CD14-positive monocyte (primary cell): ENCODE data around the gene RALB. TPM values are rescaled to one million over a fixed set of nuclear protein-coding genes. Genes with fewer than 3 reads are reported as not detected.

Experiments used
- DNase-seq, 3 donors: peaks; one replicate each; pipeline ENCODE4 v3.0.0-alpha.2; 2011 to 2022
- H2AFZ ChIP-seq: 2 replicates; pipeline ENCODE4 v1.6.0; 2012; ENCODE audit warnings: mild to moderate bottlenecking, low read depth, low read length, inconsistent platforms; ENCODE audit not compliant: insufficient read depth, poor library complexity, severe bottlenecking
- H3K27ac ChIP-seq, 2 donors: 1 replicate in 1 of 2; 2 replicates in 1 of 2; pipeline ENCODE4 v1.5.1; 2012 to 2013; ENCODE audit warnings: low read length in 2 of 2, control low read depth in 1 of 2, inconsistent platforms in 1 of 2, low read depth in 1 of 2, mild to moderate bottlenecking in 1 of 2
- H3K27me3 ChIP-seq, 2 donors: one replicate each; pipeline versions ENCODE4 v1.6.0 to v1.6.1; 2011 to 2013; ENCODE audit warnings: low read length in 2 of 2; ENCODE audit not compliant: control insufficient read depth in 2 of 2, insufficient read depth in 2 of 2
- H3K36me3 ChIP-seq, 2 donors: replicated peaks in 1 of 2; 1 replicate in 1 of 2; 2 replicates in 1 of 2; pipeline versions ENCODE4 v1.5.1 to v1.6.1; 2012 to 2013; ENCODE audit warnings: low read length in 2 of 2, control low read depth in 1 of 2, inconsistent platforms in 1 of 2, mild to moderate bottlenecking in 1 of 2; ENCODE audit not compliant: insufficient read depth in 2 of 2, control insufficient read depth in 1 of 2
- H3K4me1 ChIP-seq, 2 donors: 1 replicate in 1 of 2; 2 replicates in 1 of 2; pipeline versions ENCODE4 v1.5.1 to v1.6.1; 2012 to 2013; ENCODE audit warnings: low read length in 2 of 2, control low read depth in 1 of 2, inconsistent platforms in 1 of 2, mild to moderate bottlenecking in 1 of 2, moderate library complexity in 1 of 2; ENCODE audit not compliant: insufficient read depth in 2 of 2, control insufficient read depth in 1 of 2
- H3K4me2 ChIP-seq: replicated peaks from 2 replicates; pipeline ENCODE3; 2012; ENCODE audit warnings: low read length, moderate library complexity, mild to moderate bottlenecking; ENCODE audit not compliant: poor library complexity, severe bottlenecking; ENCODE audit errors: extremely low read depth
- H3K4me3 ChIP-seq, 3 experiments: fragments of 200-600 bp in 1 of 3; sonication (generic) in 1 of 3; replicated peaks in 1 of 3; 1 replicate in 2 of 3; 2 replicates in 1 of 3; pipeline ENCODE4 v1.5.1; 2011 to 2013; ENCODE audit warnings: low read length in 3 of 3, mild to moderate bottlenecking in 3 of 3, control low read depth in 2 of 3, low read depth in 2 of 3, inconsistent platforms in 1 of 3, moderate library complexity in 1 of 3
- H3K79me2 ChIP-seq: 2 replicates; pipeline ENCODE4 v1.6.0; 2012; ENCODE audit warnings: mild to moderate bottlenecking, control low read depth, inconsistent platforms, low read length, moderate library complexity; ENCODE audit not compliant: insufficient read depth
- H3K9ac ChIP-seq: 2 replicates; pipeline ENCODE4 v1.6.0; 2017; ENCODE audit warnings: low read length, mild to moderate bottlenecking; ENCODE audit not compliant: insufficient read depth, poor library complexity, severe bottlenecking
- H3K9me3 ChIP-seq, 2 donors: replicated peaks in 1 of 2; 1 replicate in 1 of 2; 2 replicates in 1 of 2; pipeline versions ENCODE4 v1.5.1 to v1.6.1; 2012 to 2013; ENCODE audit warnings: low read length in 2 of 2, control low read depth in 1 of 2; ENCODE audit not compliant: control insufficient read depth in 1 of 2, insufficient read depth in 1 of 2
- H4K20me1 ChIP-seq: 2 replicates; pipeline ENCODE4 v1.6.0; 2012; ENCODE audit warnings: mild to moderate bottlenecking, low read length, control low read depth, moderate library complexity; ENCODE audit not compliant: insufficient read depth
- H3K27ac Mint-ChIP-seq, 7 donors: one replicate each; pipeline ENCODE4 v1.8.0; 2020; ENCODE audit warnings: mild to moderate bottlenecking in 7 of 7, mixed read lengths in 7 of 7, moderate library complexity in 6 of 7, inconsistent platforms in 2 of 7
- H3K27me3 Mint-ChIP-seq, 3 donors: one replicate each; pipeline ENCODE4 v1.8.0; 2021 to 2022; ENCODE audit warnings: low read depth in 3 of 3, mild to moderate bottlenecking in 3 of 3, mixed read lengths in 3 of 3, moderate library complexity in 3 of 3, inconsistent platforms in 1 of 3
- H3K36me3 Mint-ChIP-seq, 2 donors: one replicate each; pipeline ENCODE4 v1.8.0; 2020; ENCODE audit warnings: mixed read lengths in 2 of 2, inconsistent platforms in 1 of 2, mild to moderate bottlenecking in 1 of 2
- H3K4me1 Mint-ChIP-seq: one replicate; pipeline ENCODE4 v1.8.0; 2020; ENCODE audit warnings: mild to moderate bottlenecking, mixed read lengths
- H3K4me3 Mint-ChIP-seq, 2 donors: one replicate each; pipeline ENCODE4 v1.8.0; 2020; ENCODE audit warnings: mild to moderate bottlenecking in 2 of 2, mixed read lengths in 2 of 2, moderate library complexity in 1 of 2
- H3K9me3 Mint-ChIP-seq, 7 donors: one replicate each; pipeline ENCODE4 v1.8.0; 2020 to 2022; ENCODE audit warnings: mixed read lengths in 7 of 7, mild to moderate bottlenecking in 6 of 7, moderate library complexity in 6 of 7, inconsistent platforms in 2 of 7
- WGBS: methylation state at CpG from one replicate; pipeline ENCODE4 v1.1.5; 2013; ENCODE audit warnings: missing lambda C conversion rate; ENCODE audit not compliant: insufficient coverage; 5-methylcytosine and 5-hydroxymethylcytosine counted together
- intact Hi-C, 2 donors: fragments of 100-400 bp; cut with micrococcal nuclease; formaldehyde crosslinking; loops; one replicate each; pipeline versions ENCODE4 v1.15.0 to v1.15.1; 2023
- polyA plus RNA-seq, 3 donors: library from polyadenylated mRNA; depleted of rRNA in 1 of 3; unstranded in 2 of 3; stranded (reverse) in 1 of 3; fragments of 300-500 nt in 2 of 3; fragments of >200 nt in 1 of 3; fragmentation: Illumina TruSeq in 2 of 3; gene quantifications; 1 replicate in 2 of 3; 2 replicates in 1 of 3; pipeline ENCODE4 v1.2.3, GENCODE V29; 2012 to 2021
- TF ChIP-seq, protein P1 (sequence below): fragments of 200-600 bp; IDR thresholded peaks from one replicate; pipeline ENCODE4 v1.8.0; 2022; ENCODE audit warnings: antibody characterized with exemption, mild to moderate bottlenecking

The RALB gene
- polyA plus RNA-seq, 3 donors: 57.2 to 163 (median 139) TPM

DNA sequence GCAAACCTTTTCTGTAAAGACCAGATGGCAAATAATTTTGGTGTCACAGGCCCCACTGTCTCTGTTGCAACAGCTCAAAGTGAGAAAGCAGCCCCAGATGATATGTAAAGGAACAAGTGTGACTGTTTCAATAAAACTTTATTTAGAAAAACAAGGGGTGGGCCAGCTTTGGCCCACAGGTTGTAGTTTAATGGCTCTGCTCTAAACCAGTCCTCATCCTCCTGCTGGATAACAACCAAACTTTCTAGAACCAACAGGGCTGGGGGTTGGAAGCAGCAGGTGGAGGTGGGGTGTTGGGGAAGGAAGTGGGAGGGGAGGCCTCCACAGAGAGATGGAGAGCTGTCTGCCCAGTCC is 64.5 kb downstream of the RALB start:
- Mint-ChIP-seq H3K9me3 (peaks cover 0 to 2% (median 0%) of the 10 kb centered on the region in 7 donors), H3K27me3 (peaks cover 17 to 25% (median 22%) of the 10 kb centered on the region in 3 donors), H3K27ac (no peak overlapping the region), H3K4me1 (peaks cover 25% of the 10 kb centered on the region), H3K36me3 (no peaks in the 10 kb centered on the region), H3K4me3 (no peak overlapping the region)
- Histone ChIP-seq H2AFZ (no peak overlapping the region), H3K4me2 (no peak overlapping the region), H4K20me1 (no peaks in the 10 kb centered on the region), H3K27me3 (peaks cover 0 to 8% of the 10 kb centered on the region in 2 donors), H3K36me3 (no peaks in the 10 kb centered on the region), H3K9me3 (no peaks in the 10 kb centered on the region), H3K27ac (no peak overlapping the region), H3K9ac (no peak overlapping the region), H3K4me1 (peaks cover 6 to 9% of the 10 kb centered on the region in 2 donors), H3K79me2 (no peaks in the 10 kb centered on the region), H3K4me3 (no peak overlapping the region)
- intact Hi-C loops: loop anchor here in 1 of 2 donors (10.0 kb wide), 2 partner anchors 92 to 612 kb away; partner anchors contain the start of gene TMEM185B
- TF ChIP-seq, protein P1, sequence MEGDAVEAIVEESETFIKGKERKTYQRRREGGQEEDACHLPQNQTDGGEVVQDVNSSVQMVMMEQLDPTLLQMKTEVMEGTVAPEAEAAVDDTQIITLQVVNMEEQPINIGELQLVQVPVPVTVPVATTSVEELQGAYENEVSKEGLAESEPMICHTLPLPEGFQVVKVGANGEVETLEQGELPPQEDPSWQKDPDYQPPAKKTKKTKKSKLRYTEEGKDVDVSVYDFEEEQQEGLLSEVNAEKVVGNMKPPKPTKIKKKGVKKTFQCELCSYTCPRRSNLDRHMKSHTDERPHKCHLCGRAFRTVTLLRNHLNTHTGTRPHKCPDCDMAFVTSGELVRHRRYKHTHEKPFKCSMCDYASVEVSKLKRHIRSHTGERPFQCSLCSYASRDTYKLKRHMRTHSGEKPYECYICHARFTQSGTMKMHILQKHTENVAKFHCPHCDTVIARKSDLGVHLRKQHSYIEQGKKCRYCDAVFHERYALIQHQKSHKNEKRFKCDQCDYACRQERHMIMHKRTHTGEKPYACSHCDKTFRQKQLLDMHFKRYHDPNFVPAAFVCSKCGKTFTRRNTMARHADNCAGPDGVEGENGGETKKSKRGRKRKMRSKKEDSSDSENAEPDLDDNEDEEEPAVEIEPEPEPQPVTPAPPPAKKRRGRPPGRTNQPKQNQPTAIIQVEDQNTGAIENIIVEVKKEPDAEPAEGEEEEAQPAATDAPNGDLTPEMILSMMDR: no peak
- no peak for DNase-seq

DNA sequence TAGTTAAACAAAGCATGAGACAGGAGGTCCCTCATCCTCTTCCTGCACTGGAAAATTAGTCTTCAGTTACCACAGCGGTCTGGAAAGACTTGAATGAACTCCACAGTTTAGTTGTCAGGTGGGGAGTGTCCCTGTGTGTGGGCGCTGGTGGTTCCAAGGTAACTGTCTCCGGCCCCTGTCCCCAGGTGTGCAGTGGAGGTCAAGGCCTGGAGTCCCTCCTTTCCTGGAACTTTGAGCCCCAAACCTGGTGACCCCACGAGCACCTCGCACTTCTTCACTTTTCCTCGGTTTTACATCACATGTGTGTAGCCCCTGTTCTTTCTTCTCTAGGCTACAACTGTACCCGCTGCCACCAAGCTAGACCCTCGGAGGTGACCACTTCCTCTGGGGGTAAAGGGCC is 65.3 kb downstream of the RALB start:
- Mint-ChIP-seq H3K4me3 (peak overlapping the region in 1 of 2 donors; percentile 26), H3K27me3 (peaks cover 18 to 23% (median 20%) of the 10 kb centered on the region in 3 donors), H3K4me1 (peaks cover 20% of the 10 kb centered on the region), H3K27ac (peak overlapping the region in 2 of 7 donors; percentile 42 to 46), H3K9me3 (peaks cover 0 to 2% (median 0%) of the 10 kb centered on the region in 7 donors), H3K36me3 (no peaks in the 10 kb centered on the region)
- no peak overlapping the region for H2AFZ ChIP-seq
- H3K9ac ChIP-seq: no peak overlapping the region
- no peak for DNase-seq
- no peaks in the 10 kb centered on the region for H3K79me2 ChIP-seq
- peaks cover 0 to 8% of the 10 kb centered on the region in 2 donors for H3K27me3 ChIP-seq
- no peak overlapping the region for H3K27ac ChIP-seq
- no peaks in the 10 kb centered on the region for H3K36me3 ChIP-seq
- intact Hi-C loops: loop anchor here in 1 of 2 donors (10.0 kb wide), 2 partner anchors 93 to 613 kb away; partner anchors contain the start of gene TMEM185B
- H3K4me1 ChIP-seq: peaks cover 2 to 6% of the 10 kb centered on the region in 2 donors
- H3K4me3 ChIP-seq: no peak overlapping the region
- H3K9me3 ChIP-seq: no peaks in the 10 kb centered on the region
- WGBS: 59% methylated on average over 5 of the region's 8 CpGs
- H3K4me2 ChIP-seq: no peak overlapping the region
- H4K20me1 ChIP-seq: no peaks in the 10 kb centered on the region
- TF ChIP-seq, protein P1: no peak
